Nephron (organoid): ENCODE measurements around the gene TGIF2.
A peak's percentile ranks its signal among the peaks of the same experiment; 100 is the strongest.

Experiments used
- H3K27ac Mint-ChIP-seq, 3 experiments: 2 replicates each; pipeline ENCODE4 v1.8.0; 2020; ENCODE audit warnings: mixed read lengths in 3 of 3, mild to moderate bottlenecking in 2 of 3, moderate library complexity in 1 of 3
- H3K27me3 Mint-ChIP-seq: 2 replicates; pipeline ENCODE4 v1.8.0; 2021; ENCODE audit warnings: low read depth, mild to moderate bottlenecking, moderate library complexity, mixed read lengths
- H3K36me3 Mint-ChIP-seq: 2 replicates; pipeline ENCODE4 v1.8.0; 2020; ENCODE audit warnings: low read depth, mixed read lengths
- H3K4me1 Mint-ChIP-seq: 2 replicates; pipeline ENCODE4 v1.8.0; 2020; ENCODE audit warnings: mixed read lengths
- H3K4me3 Mint-ChIP-seq, 3 experiments: 2 replicates each; pipeline ENCODE4 v1.8.0; 2020; ENCODE audit warnings: mild to moderate bottlenecking in 3 of 3, mixed read lengths in 3 of 3, moderate library complexity in 2 of 3
- H3K9me3 Mint-ChIP-seq: 2 replicates; pipeline ENCODE4 v1.8.0; 2020; ENCODE audit warnings: mixed read lengths
- TF ChIP-seq, protein P1 (sequence below), 3 experiments: fragments of 200-600 bp; sonication (generic); IDR thresholded peaks; one replicate each; pipeline ENCODE4 v1.5.0; 2021; ENCODE audit warnings: antibody characterized with exemption in 3 of 3; ENCODE audit not compliant: unreplicated experiment in 3 of 3

The TGIF2 gene

DNA sequence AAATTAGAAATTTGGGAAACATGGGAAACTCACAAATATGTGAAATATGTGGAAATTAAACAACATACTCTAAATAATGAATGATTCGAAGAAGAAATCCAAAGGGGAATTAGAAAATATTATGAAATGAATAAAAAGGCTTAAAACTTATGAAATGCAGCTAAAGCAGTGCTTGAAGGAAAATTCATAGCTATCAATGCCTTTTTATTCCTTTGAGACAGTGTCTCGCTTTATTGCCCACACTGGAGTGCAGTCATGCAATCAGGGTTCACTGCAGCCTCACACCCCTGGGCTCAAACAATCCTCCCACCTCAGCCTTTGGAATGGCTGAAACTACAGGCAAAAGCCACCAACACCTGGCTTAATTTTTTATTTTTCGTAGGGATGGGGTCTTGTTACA is 7.9 kb upstream of the TGIF2 start:
- H3K9me3 Mint-ChIP-seq, result peaks cover 7% of the 10 kb centered on the region
- TF ChIP-seq, protein P1, sequence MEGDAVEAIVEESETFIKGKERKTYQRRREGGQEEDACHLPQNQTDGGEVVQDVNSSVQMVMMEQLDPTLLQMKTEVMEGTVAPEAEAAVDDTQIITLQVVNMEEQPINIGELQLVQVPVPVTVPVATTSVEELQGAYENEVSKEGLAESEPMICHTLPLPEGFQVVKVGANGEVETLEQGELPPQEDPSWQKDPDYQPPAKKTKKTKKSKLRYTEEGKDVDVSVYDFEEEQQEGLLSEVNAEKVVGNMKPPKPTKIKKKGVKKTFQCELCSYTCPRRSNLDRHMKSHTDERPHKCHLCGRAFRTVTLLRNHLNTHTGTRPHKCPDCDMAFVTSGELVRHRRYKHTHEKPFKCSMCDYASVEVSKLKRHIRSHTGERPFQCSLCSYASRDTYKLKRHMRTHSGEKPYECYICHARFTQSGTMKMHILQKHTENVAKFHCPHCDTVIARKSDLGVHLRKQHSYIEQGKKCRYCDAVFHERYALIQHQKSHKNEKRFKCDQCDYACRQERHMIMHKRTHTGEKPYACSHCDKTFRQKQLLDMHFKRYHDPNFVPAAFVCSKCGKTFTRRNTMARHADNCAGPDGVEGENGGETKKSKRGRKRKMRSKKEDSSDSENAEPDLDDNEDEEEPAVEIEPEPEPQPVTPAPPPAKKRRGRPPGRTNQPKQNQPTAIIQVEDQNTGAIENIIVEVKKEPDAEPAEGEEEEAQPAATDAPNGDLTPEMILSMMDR (IDR thresholded peaks at IDR 0.05; ENCODE audit: unreplicated experiment in 3 of 3), result no peak
- H3K4me1 Mint-ChIP-seq, result peaks cover 5% of the 10 kb centered on the region
- H3K36me3 Mint-ChIP-seq, result peaks cover 14% of the 10 kb centered on the region
- no peaks in the 10 kb centered on the region for H3K27me3 Mint-ChIP-seq
- no peak overlapping the region for H3K27ac Mint-ChIP-seq
- H3K4me3 Mint-ChIP-seq, result no peak overlapping the region

DNA sequence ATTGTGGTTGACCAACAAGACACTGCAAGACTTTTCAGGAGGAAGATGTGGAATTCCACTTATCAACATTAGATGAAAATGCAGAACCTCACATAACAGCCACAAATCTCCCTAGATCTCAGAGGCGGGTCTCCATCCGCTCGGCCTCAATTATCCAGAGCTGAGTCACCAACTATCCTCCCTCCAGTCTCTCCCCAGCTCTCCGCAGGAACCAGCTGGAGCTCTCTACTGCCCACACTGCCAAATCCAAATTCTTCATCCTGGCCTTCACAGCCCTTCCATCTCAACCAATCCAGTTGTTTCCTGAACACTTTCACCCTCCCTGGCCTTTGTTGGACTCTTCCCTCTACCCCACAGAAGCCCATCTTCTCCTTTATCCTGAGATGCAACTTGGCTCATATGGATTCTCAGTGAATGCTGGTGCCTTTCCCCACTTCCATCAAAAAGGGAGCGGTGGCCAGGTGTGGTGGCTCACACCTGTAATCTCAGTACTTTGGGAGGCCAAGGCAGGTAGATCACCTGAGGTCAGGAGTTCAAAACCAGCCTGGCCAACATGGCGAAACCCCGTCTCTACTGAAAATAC is 3.5 kb upstream of the TGIF2 start:
- Mint-ChIP-seq H3K9me3 (peaks cover 2% of the 10 kb centered on the region), H3K27me3 (no peaks in the 10 kb centered on the region), H3K27ac (peak overlapping the region in 2 of 3 experiments; percentile 6 to 23), H3K4me1 (peaks cover 27% of the 10 kb centered on the region), H3K4me3 (peak overlapping the region in 1 of 3 experiments; percentile 13), H3K36me3 (peaks cover 5% of the 10 kb centered on the region)
- TF ChIP-seq, protein P1 (IDR thresholded peaks at IDR 0.05; ENCODE audit: unreplicated experiment in 3 of 3), result no peak

- Mint-ChIP-seq H3K27me3 (no peaks in the 10 kb centered on the region), H3K9me3 (no peaks in the 10 kb centered on the region), H3K36me3 (peaks cover 6% of the 10 kb centered on the region), H3K4me3 (peak overlapping the region; percentile 79 to 92 (median 82)), H3K4me1 (peaks cover 44% of the 10 kb centered on the region), H3K27ac (peak overlapping the region; percentile 97)
- TF ChIP-seq, protein P1 (IDR thresholded peaks at IDR 0.05; ENCODE audit: unreplicated experiment in 3 of 3), result no peak
These were observed 1.6 kb upstream of the TGIF2 start for GRCh38 chr20:36571564-36572504.

GRCh38 chr20:36572701-36573102 is 695 bp upstream of the TGIF2 start:
- H3K27ac Mint-ChIP-seq, result peak overlapping the region; percentile 97
- H3K4me3 Mint-ChIP-seq, result peak overlapping the region; percentile 79 to 92 (median 82)
- H3K9me3 Mint-ChIP-seq, result no peaks in the 10 kb centered on the region
- peaks cover 5% of the 10 kb centered on the region for H3K36me3 Mint-ChIP-seq
- peaks cover 44% of the 10 kb centered on the region for H3K4me1 Mint-ChIP-seq
- TF ChIP-seq, protein P1 (IDR thresholded peaks at IDR 0.05; ENCODE audit: unreplicated experiment in 3 of 3), result no peak
- no peaks in the 10 kb centered on the region for H3K27me3 Mint-ChIP-seq

DNA sequence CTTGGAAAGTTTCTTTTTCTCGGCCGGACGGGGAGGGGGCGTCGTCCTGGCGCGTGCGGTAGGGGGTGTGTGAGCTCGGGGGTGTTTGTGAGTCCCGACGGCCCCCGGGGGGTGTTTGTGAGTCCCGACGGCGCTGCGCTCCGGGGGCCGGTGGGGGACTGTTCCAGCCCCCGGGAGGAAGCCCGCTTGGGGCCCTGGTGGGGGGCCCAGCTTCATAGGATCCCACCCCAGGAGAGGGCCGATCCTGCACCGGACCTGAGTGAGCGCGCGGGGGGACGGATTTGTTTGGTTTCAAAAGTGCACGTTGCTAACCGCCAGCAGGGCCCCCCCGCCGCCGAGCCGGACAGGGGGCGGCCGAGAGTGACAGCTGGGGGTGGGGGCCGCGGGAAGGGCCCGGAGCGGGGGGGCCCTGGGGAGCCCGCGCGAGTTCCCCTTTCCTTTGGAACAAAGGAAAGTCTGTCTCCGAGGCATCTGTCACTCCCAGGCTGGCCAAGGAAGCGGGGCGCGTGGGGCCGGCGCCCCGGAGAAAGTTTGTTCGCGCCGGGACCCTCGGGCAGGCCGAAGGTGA is 485 bp downstream of the TGIF2 start:
- TF ChIP-seq, protein P1 (IDR thresholded peaks at IDR 0.05; ENCODE audit: unreplicated experiment in 3 of 3), result no peak
- no peaks in the 10 kb centered on the region for H3K9me3 Mint-ChIP-seq
- H3K27me3 Mint-ChIP-seq, result no peaks in the 10 kb centered on the region
- H3K27ac Mint-ChIP-seq, result peak overlapping the region in 2 of 3 experiments; percentile 28 to 98
- peaks cover 44% of the 10 kb centered on the region for H3K4me1 Mint-ChIP-seq
- H3K4me3 Mint-ChIP-seq, result peak overlapping the region; percentile 80 to 93 (median 89)
- peaks cover 10% of the 10 kb centered on the region for H3K36me3 Mint-ChIP-seq
